ENCODE measurements around the gene DAO.

Gene DAO

DNA sequence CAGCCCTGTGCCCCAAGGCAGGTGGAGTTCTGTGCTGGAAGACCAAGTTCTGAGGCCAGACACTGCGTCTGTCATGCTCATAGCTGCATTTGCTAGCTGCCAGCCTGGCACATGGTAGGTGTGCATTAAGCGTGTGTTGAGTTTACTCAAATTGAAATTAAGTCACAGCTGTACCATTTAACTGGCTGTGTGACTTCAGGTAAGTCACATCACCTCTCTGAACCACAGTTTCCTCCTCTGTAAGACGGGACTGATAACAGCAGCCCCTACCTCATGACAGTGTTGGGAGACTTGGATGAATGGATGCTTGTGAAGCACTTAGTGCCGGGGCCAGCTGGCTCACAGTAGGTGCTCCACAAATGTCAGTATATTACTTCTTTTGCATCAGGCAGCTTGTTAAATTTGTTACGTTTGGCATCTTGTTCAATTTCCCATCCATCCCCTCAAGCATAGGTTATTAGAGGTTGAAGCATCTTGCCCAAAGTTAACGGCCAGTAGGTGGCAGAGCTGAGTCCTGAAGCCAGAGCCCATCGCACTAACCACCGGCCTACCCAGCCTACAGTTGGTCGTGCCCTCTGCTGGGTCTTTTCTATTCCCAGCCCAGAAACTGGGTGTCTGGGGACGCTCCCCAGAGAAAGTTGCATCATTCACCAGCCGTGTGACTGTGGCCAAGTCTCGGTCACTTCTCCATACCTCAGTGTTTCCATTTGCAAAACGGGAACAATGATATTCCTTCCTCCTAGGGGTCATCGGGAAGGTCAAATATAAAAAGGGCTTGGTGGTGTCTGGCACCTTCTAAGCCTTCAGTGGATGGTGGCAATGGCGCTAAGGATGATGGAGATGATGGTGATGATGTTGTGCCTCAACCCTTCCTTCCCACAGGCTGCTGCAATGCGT lies 4.5 kb downstream of the DAO start:
- Histone ChIP-seq H3K4me3 (ENCODE audit: low read depth in 1 of 2, low read length in 2 of 2) (no peak overlapping the region), H3K9me3 (ENCODE audit: control insufficient read depth in 1 of 2, low read length in 2 of 2) (no peaks in the 10 kb centered on the region), H3K4me1 (ENCODE audit: control insufficient read depth in 1 of 2, insufficient read depth in 2 of 2, low read length in 2 of 2) (no peaks in the 10 kb centered on the region), H3K27me3 (ENCODE audit: low read depth, low read length) (no peaks in the 10 kb centered on the region), H3K36me3 (ENCODE audit: control insufficient read depth in 1 of 2, insufficient read depth in 2 of 2, low read length in 2 of 2) (no peaks in the 10 kb centered on the region), H3K27ac (ENCODE audit: low read length) (no peak overlapping the region)

DNA sequence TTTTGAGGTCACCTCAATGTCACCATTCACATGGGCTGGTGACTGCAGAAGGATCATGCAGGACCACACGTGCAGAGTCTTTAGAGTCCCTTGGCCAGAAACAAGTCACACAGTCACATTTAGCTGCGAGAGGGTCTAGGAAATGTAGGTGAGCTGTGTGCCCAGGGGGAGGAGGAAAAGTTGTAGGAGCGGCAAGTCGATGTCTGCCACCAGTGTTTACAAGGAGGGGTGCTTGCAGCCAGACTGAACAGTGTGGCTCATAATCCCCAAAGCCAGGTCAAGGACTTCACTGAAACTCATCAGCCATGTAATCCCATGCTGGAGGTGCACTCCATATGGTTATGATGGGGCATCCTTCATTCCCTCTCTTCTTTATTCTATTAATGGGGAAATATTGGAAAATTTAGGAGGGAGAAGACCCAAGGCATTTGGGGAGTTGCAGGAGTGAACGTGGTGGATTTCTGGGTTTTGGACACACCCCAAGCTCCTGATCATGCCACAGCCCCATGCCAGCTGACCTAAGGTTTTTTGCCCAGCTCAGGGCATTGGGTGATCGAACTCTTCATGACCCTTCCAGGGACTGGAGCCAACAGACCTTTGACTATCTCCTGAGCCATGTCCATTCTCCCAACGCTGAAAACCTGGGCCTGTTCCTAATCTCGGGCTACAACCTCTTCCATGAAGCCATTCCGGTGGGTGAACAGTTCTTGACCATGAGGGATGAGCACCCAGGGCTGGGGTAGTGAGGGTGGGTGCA lies 7.2 kb downstream of the DAO start:
- no peaks in the 10 kb centered on the region for H3K4me1 ChIP-seq (ENCODE audit: control insufficient read depth in 1 of 2, insufficient read depth in 2 of 2, low read length in 2 of 2)
- H3K27ac ChIP-seq (ENCODE audit: low read length), result no peak overlapping the region
- H3K9me3 ChIP-seq (ENCODE audit: control insufficient read depth in 1 of 2, low read length in 2 of 2), result peaks cover 0 to 5% of the 10 kb centered on the region in 2 donors
- no peak overlapping the region for H3K4me3 ChIP-seq (ENCODE audit: low read depth in 1 of 2, low read length in 2 of 2)
- H3K36me3 ChIP-seq (ENCODE audit: control insufficient read depth in 1 of 2, insufficient read depth in 2 of 2, low read length in 2 of 2), result no peaks in the 10 kb centered on the region
- H3K27me3 ChIP-seq (ENCODE audit: low read depth, low read length), result no peaks in the 10 kb centered on the region

DNA sequence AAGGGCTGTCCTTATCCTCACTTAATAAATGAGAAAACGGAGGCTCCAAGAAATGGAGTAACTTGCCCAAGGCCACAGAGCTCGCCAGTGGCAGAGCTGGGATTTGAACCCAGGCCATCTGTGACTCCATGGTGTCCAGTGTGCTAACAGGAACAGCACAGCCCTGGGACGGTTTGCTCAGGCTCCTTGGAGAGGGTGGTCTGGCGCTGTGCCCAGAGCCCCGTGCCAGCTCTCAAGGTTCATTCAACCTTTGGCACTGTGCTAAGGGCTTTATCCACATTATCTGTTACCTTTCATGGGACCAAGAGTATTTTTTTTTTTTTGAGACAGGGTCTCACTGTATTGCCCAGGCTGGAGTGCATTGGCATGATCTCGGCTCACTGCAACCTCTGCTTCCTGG lies 8.1 kb downstream of the DAO start:
- Histone ChIP-seq H3K36me3 (ENCODE audit: control insufficient read depth in 1 of 2, insufficient read depth in 2 of 2, low read length in 2 of 2) (no peaks in the 10 kb centered on the region), H3K4me3 (ENCODE audit: low read depth in 1 of 2, low read length in 2 of 2) (no peak overlapping the region), H3K27me3 (ENCODE audit: low read depth, low read length) (no peaks in the 10 kb centered on the region), H3K4me1 (ENCODE audit: control insufficient read depth in 1 of 2, insufficient read depth in 2 of 2, low read length in 2 of 2) (no peaks in the 10 kb centered on the region), H3K27ac (ENCODE audit: low read length) (no peak overlapping the region), H3K9me3 (ENCODE audit: control insufficient read depth in 1 of 2, low read length in 2 of 2) (peaks cover 0 to 5% of the 10 kb centered on the region in 2 donors)

DNA sequence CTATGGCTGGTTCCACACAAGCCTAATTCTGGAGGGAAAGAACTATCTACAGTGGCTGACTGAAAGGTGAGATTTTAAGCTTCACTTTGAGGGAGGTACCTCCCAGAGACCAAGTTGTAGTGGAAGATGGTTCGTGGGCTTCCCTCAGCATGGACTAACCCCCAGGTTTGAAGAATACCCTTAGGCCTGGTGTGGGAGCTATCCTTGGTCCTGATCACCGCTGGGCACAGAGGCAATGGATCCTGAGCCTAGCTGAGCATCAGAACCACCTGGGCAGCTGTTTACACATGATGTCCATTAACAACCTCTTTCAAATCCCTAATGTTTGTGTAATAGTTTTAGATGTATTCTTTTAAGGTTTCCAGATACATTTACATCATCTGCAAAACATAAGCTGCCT lies 10.3 kb downstream of the DAO start:
- H3K27me3 ChIP-seq (ENCODE audit: low read depth, low read length), result no peaks in the 10 kb centered on the region
- H3K4me1 ChIP-seq (ENCODE audit: control insufficient read depth in 1 of 2, insufficient read depth in 2 of 2, low read length in 2 of 2), result no peaks in the 10 kb centered on the region
- H3K4me3 ChIP-seq (ENCODE audit: low read depth in 1 of 2, low read length in 2 of 2), result peak overlapping the region in 1 of 2 donors; percentile 1
- no peak overlapping the region for H3K27ac ChIP-seq (ENCODE audit: low read length)
- no peaks in the 10 kb centered on the region for H3K36me3 ChIP-seq (ENCODE audit: control insufficient read depth in 1 of 2, insufficient read depth in 2 of 2, low read length in 2 of 2)
- H3K9me3 ChIP-seq (ENCODE audit: control insufficient read depth in 1 of 2, low read length in 2 of 2), result peaks cover 0 to 5% of the 10 kb centered on the region in 2 donors

DNA sequence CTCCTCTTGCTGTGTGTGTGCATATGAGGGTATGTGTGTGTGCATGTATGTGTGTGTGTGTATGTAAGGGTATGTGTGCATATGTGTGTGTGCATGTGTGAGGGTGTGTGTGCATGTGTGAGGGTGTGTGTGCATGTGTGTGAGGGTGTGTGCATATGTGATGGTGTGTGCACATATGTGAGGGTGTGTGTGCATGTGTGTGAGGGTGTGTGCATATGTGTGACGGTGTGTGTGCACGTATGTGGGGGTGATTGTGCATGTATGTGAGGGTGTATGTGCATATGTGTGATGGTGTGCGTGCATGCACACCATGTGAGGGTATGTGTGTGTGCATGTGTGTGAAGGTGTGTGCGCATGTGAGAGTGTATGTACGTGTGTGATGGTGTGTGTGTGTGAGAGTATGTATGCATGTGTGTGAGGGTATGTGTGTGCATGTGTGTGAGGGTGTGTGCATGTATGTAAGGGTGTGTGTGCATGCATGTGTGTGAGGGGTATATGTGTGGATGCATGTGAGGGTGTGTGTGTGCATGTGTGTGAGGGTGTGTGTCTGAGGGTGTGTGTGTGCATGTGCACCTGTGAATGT lies 15.4 kb downstream of the DAO start:
- Histone ChIP-seq H3K27ac (ENCODE audit: low read length) (no peak overlapping the region), H3K36me3 (ENCODE audit: control insufficient read depth in 1 of 2, insufficient read depth in 2 of 2, low read length in 2 of 2) (no peaks in the 10 kb centered on the region), H3K4me3 (ENCODE audit: low read depth in 1 of 2, low read length in 2 of 2) (no peak overlapping the region), H3K4me1 (ENCODE audit: control insufficient read depth in 1 of 2, insufficient read depth in 2 of 2, low read length in 2 of 2) (no peaks in the 10 kb centered on the region), H3K27me3 (ENCODE audit: low read depth, low read length) (no peaks in the 10 kb centered on the region), H3K9me3 (ENCODE audit: control insufficient read depth in 1 of 2, low read length in 2 of 2) (peaks cover 0 to under 1% of the 10 kb centered on the region in 2 donors)

DNA sequence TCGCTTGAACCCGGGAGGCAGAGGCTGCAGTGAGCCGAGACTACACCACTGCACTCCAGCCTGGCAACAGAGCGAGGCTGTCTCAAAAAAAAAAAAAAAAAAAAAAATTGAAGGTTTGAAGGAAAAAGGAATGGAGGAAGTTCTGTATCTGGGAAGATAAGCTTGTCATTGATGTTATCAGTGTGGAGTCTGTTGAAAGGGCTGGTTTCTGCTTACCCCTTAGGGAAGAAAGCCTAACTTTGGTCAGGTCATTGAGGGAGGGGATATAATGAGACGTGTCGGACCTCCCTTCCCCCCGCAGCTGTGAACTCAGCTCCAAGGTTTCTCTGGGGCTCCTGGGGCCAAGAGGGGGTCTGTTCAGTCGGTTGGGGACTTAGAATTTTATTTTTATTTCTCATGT lies 16.4 kb downstream of the DAO start:
- Histone ChIP-seq H3K9me3 (ENCODE audit: control insufficient read depth in 1 of 2, low read length in 2 of 2) (no peaks in the 10 kb centered on the region), H3K36me3 (ENCODE audit: control insufficient read depth in 1 of 2, insufficient read depth in 2 of 2, low read length in 2 of 2) (no peaks in the 10 kb centered on the region), H3K27ac (ENCODE audit: low read length) (no peak overlapping the region), H3K4me3 (ENCODE audit: low read depth in 1 of 2, low read length in 2 of 2) (no peak overlapping the region), H3K27me3 (ENCODE audit: low read depth, low read length) (no peaks in the 10 kb centered on the region), H3K4me1 (ENCODE audit: control insufficient read depth in 1 of 2, insufficient read depth in 2 of 2, low read length in 2 of 2) (no peaks in the 10 kb centered on the region)

DNA sequence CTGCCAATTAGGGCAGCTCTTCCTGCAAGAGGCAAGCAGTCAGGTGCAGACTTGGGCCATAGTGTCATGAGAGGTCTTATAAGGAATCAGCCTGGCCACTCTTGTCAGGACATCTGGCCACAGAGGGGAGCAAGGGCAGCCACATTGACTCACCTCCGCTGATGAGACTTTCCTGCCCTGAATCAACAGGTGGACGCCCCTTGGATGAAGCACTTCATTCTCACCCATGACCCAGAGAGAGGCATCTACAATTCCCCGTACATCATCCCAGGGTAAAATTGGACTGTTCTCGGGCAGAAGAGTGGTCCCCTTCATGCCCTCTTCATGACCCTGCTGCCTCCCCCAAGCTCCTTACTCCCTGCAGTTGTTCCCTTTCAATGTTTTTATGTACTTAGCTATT lies 16.9 kb downstream of the DAO start:
- H3K27me3 ChIP-seq (ENCODE audit: low read depth, low read length), result no peaks in the 10 kb centered on the region
- no peak overlapping the region for H3K27ac ChIP-seq (ENCODE audit: low read length)
- H3K9me3 ChIP-seq (ENCODE audit: control insufficient read depth in 1 of 2, low read length in 2 of 2), result no peaks in the 10 kb centered on the region
- H3K36me3 ChIP-seq (ENCODE audit: control insufficient read depth in 1 of 2, insufficient read depth in 2 of 2, low read length in 2 of 2), result no peaks in the 10 kb centered on the region
- no peaks in the 10 kb centered on the region for H3K4me1 ChIP-seq (ENCODE audit: control insufficient read depth in 1 of 2, insufficient read depth in 2 of 2, low read length in 2 of 2)
- H3K4me3 ChIP-seq (ENCODE audit: low read depth in 1 of 2, low read length in 2 of 2), result no peak overlapping the region

DNA sequence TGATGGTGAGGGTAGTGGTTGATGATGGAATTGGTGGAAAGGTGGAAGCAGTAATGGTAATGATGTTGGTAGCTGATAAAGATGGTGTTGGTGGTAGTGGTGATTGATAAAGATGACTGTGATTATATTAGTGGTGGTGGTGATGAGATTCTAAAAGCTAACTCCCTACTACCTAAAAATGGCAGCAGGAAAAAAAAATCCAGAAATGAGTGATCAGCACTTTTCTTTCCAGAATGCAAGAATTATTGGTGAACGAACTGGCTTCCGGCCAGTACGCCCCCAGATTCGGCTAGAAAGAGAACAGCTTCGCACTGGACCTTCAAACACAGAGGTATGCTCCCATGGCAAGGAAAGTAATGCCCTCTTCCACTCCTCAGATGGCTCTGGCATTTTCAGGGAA lies 19.3 kb downstream of the DAO start:
- H3K9me3 ChIP-seq (ENCODE audit: control insufficient read depth in 1 of 2, low read length in 2 of 2), result no peaks in the 10 kb centered on the region
- H3K4me3 ChIP-seq (ENCODE audit: low read depth in 1 of 2, low read length in 2 of 2), result no peak overlapping the region
- no peaks in the 10 kb centered on the region for H3K4me1 ChIP-seq (ENCODE audit: control insufficient read depth in 1 of 2, insufficient read depth in 2 of 2, low read length in 2 of 2)
- no peaks in the 10 kb centered on the region for H3K27me3 ChIP-seq (ENCODE audit: low read depth, low read length)
- H3K27ac ChIP-seq (ENCODE audit: low read length), result no peak overlapping the region
- H3K36me3 ChIP-seq (ENCODE audit: control insufficient read depth in 1 of 2, insufficient read depth in 2 of 2, low read length in 2 of 2), result no peaks in the 10 kb centered on the region

DNA sequence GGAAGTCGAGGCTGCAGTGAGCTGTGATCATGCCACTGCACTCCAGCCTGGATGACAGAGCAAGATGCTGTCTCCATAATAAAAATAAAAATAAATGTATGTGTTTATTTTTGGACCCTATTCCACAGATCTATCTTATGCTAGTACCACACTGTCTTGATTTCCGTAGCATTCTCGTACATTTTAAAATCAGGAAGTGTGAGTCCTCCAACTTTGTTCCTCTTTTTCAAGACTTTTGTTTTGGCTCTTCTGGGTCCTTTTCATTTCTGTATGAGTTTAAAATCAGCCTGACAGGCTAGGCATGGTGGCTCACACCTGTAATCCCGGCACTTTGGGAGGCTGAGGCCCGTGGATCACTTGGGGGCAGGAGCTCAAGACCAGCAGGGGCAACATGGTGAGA lies 25.8 kb downstream of the DAO start:
- Histone ChIP-seq H3K9me3 (ENCODE audit: control insufficient read depth in 1 of 2, low read length in 2 of 2) (no peaks in the 10 kb centered on the region), H3K27me3 (ENCODE audit: low read depth, low read length) (no peaks in the 10 kb centered on the region), H3K27ac (ENCODE audit: low read length) (no peak overlapping the region), H3K36me3 (ENCODE audit: control insufficient read depth in 1 of 2, insufficient read depth in 2 of 2, low read length in 2 of 2) (no peaks in the 10 kb centered on the region), H3K4me1 (ENCODE audit: control insufficient read depth in 1 of 2, insufficient read depth in 2 of 2, low read length in 2 of 2) (no peaks in the 10 kb centered on the region), H3K4me3 (ENCODE audit: low read depth in 1 of 2, low read length in 2 of 2) (no peak overlapping the region)

DNA sequence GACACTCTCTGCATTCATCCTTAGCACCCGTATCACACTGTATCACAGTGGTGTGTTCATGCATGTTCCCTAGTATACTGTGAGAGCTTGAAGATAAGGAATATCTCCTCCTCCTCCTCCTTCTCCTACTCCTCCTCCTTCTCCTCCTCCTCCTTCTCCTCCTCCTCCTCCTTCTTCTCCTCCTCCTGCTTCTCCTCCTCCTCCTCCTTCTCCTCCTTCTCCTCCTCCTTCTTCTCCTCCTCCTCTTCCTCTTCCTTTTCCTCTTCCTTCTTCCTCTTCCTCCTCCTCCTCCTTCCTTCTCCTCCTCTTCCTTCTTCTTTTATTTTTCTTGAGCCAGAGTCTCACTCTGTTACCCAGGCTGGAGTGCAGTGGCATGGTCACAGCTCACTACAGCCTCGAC lies 27.1 kb downstream of the DAO start:
- no peaks in the 10 kb centered on the region for H3K36me3 ChIP-seq (ENCODE audit: control insufficient read depth in 1 of 2, insufficient read depth in 2 of 2, low read length in 2 of 2)
- no peak overlapping the region for H3K4me3 ChIP-seq (ENCODE audit: low read depth in 1 of 2, low read length in 2 of 2)
- no peaks in the 10 kb centered on the region for H3K4me1 ChIP-seq (ENCODE audit: control insufficient read depth in 1 of 2, insufficient read depth in 2 of 2, low read length in 2 of 2)
- no peaks in the 10 kb centered on the region for H3K9me3 ChIP-seq (ENCODE audit: control insufficient read depth in 1 of 2, low read length in 2 of 2)
- H3K27me3 ChIP-seq (ENCODE audit: low read depth, low read length), result no peaks in the 10 kb centered on the region
- H3K27ac ChIP-seq (ENCODE audit: low read length), result no peak overlapping the region

DNA sequence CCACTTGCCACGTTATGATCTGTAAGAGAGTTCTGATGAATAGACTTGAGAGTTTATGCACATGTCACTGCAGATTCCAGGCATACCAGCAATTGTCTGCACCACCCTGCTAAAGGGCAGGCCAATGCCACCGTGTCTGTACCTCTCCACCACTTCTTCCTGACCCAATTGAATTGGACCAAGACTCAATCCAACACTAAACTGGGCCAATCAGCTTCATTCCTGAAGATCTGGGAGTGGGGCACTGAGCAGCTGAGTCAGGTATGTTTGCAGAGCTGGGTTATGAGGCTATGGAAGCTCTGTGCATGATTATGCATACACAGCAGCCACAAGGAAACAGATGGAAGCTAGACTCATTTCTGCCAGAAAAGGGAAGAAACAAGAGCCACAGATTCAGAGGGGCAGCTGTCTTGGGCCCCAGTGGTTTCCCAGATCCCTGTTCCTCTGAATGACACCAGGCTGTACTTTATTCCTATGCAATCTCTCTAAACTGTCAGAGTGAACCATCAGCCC lies 28.0 kb downstream of the DAO start:
- Histone ChIP-seq H3K9me3 (ENCODE audit: control insufficient read depth in 1 of 2, low read length in 2 of 2) (no peaks in the 10 kb centered on the region), H3K36me3 (ENCODE audit: control insufficient read depth in 1 of 2, insufficient read depth in 2 of 2, low read length in 2 of 2) (no peaks in the 10 kb centered on the region), H3K27me3 (ENCODE audit: low read depth, low read length) (no peaks in the 10 kb centered on the region), H3K4me1 (ENCODE audit: control insufficient read depth in 1 of 2, insufficient read depth in 2 of 2, low read length in 2 of 2) (no peaks in the 10 kb centered on the region), H3K4me3 (ENCODE audit: low read depth in 1 of 2, low read length in 2 of 2) (no peak overlapping the region), H3K27ac (ENCODE audit: low read length) (no peak overlapping the region)
